HG03565 (cell line): ENCODE data around the gene CIAO3.

Experiments
- ATAC-seq: cut with Tn5 transposase; IDR thresholded peaks from one replicate; pipeline ENCODE4 v1.9.1; 2021; ENCODE audit warnings: mild to moderate bottlenecking, moderate library complexity; ENCODE audit not compliant: unreplicated experiment

CIAO3 gene

GRCh38 chr16:679814-680624 is 60.8 kb downstream of the CIAO3 start, which contains the start of gene STUB1:
Gene STUB1, plus strand, starts transcription at chr16:680410. Its CDS starts 116 bp downstream, at chr16:680526.
- ATAC-seq: peak; percentile 21
